GM12878 (cell line): ENCODE data around the gene DLAT. TPM values are rescaled to one million over a fixed set of nuclear protein-coding genes. Genes with fewer than 3 reads are reported as not detected.
"Not testable (repeated sequence)": the region's sequence is repeated elsewhere in the genome, so short reads cannot be mapped to it uniquely, and the experiment has no call there.

ENCODE experiments used
- ATAC-seq: fragments of 200-7000 bp; cut with Tn5 transposase; 3 replicates; pipeline ENCODE4 v1.9.1; 2020; ENCODE audit warnings: mild to moderate bottlenecking, moderate library complexity
- BruUV-seq: library from RNA; stranded (reverse); fragments of 400-500 nt; replicated peaks from 2 replicates; lab custom pipeline; 2021; lab: Mats Ljungman, UMichigan
- CTCF ChIA-PET: fragments of 300-600 bp; sonication (Branson Sonifier 250); formaldehyde crosslinking; extraction: SDS; loops from one replicate; lab custom pipeline; 2021; ENCODE audit warnings: inconsistent platforms; lab: Yijun Ruan, JAX
- POLR2A ChIA-PET: fragments of 350-600 bp; formaldehyde crosslinking; extraction: SDS; loops from one replicate; lab custom pipeline; 2021; ENCODE audit warnings: inconsistent platforms; lab: Charles Lee
- RAD21 ChIA-PET: fragments of 300-600 bp; sonication (Branson Sonifier 250); formaldehyde crosslinking; loops from one replicate; lab custom pipeline; 2023; ENCODE audit warnings: antibody characterized with exemption; ENCODE audit not compliant: unreplicated experiment; lab: Charles Lee
- SMC1A ChIA-PET: fragments of 300-600 bp; sonication (Branson Sonifier 250); formaldehyde crosslinking; loops from one replicate; lab custom pipeline; 2023; ENCODE audit not compliant: unreplicated experiment, uncharacterized antibody; lab: Charles Lee
- DNase-seq: peaks from one replicate; pipeline ENCODE4 v3.0.0-alpha.2; 2011; ENCODE audit warnings: low read depth, low spot score
- FAIRE-seq: peaks from 3 replicates; lab custom pipeline; 2011; peaks lifted over from hg19 to GRCh38; lab: Jason Lieb, UNC
- H2AFZ ChIP-seq: 2 replicates; pipeline ENCODE4 v1.6.0; 2011; ENCODE audit warnings: low read depth, low read length, control low read depth; ENCODE audit not compliant: control insufficient read depth
- H3K27ac ChIP-seq: 2 replicates; pipeline ENCODE4 v1.5.1; 2011; ENCODE audit warnings: control low read depth; ENCODE audit not compliant: control insufficient read depth, insufficient read depth
- H3K27me3 ChIP-seq, 2 experiments: replicated peaks in 1 of 2; 2 replicates each; pipeline versions ENCODE4 v1.6.0 to v1.6.1; 2011; ENCODE audit warnings: low read length in 1 of 2; ENCODE audit not compliant: control insufficient read depth in 2 of 2, insufficient read depth in 2 of 2
- H3K36me3 ChIP-seq, 2 experiments: 2 replicates each; pipeline ENCODE4 v1.5.1; 2011; ENCODE audit warnings: low read length in 1 of 2; ENCODE audit not compliant: control insufficient read depth in 2 of 2, insufficient read depth in 2 of 2
- H3K4me1 ChIP-seq: 2 replicates; pipeline ENCODE4 v1.6.1; 2011; ENCODE audit warnings: mild to moderate bottlenecking, low read length, moderate library complexity, mixed read lengths; ENCODE audit not compliant: control insufficient read depth, insufficient read depth
- H3K4me2 ChIP-seq: 2 replicates; pipeline ENCODE4 v1.6.0; 2011; ENCODE audit warnings: control low read depth; ENCODE audit not compliant: control insufficient read depth, insufficient read depth
- H3K4me3 ChIP-seq: fragments of 200-600 bp; sonication (generic); 2 replicates; pipeline ENCODE4 v1.5.1; 2016
- H3K79me2 ChIP-seq: 2 replicates; pipeline ENCODE4 v1.6.0; 2011; ENCODE audit warnings: low read length; ENCODE audit not compliant: control insufficient read depth, insufficient read depth
- H3K9ac ChIP-seq: 2 replicates; pipeline ENCODE4 v1.8.0; 2011; ENCODE audit warnings: low read length, control low read depth, mixed read lengths; ENCODE audit not compliant: control insufficient read depth, insufficient read depth
- H3K9me3 ChIP-seq: replicated peaks from 3 replicates; pipeline ENCODE4 v1.5.1; 2011; ENCODE audit warnings: mild to moderate bottlenecking, low read length; ENCODE audit not compliant: control insufficient read depth, insufficient read depth
- H4K20me1 ChIP-seq: 2 replicates; pipeline ENCODE4 v1.6.0; 2011; ENCODE audit not compliant: control insufficient read depth, insufficient read depth
- CEBPB ChIP-seq, 2 experiments: fragments of 150-350 bp in 1 of 2; IDR thresholded peaks; 2 replicates each; pipeline ENCODE4 v1.6.1; 2012 to 2014; ENCODE audit warnings: low read depth in 2 of 2, low read length in 2 of 2, borderline replicate concordance in 1 of 2, inconsistent platforms in 1 of 2
- CREB1 ChIP-seq: IDR thresholded peaks from 2 replicates; pipeline ENCODE4 v1.6.1; 2012; ENCODE audit warnings: low read depth, mild to moderate bottlenecking, inconsistent platforms
- ELK1 ChIP-seq: IDR thresholded peaks from 2 replicates; pipeline ENCODE4 v1.6.1; 2012; ENCODE audit warnings: low read depth, low read length, improper control_type of control experiment
- IKZF1 ChIP-seq: fragments of 450-650 bp; conservative IDR thresholded peaks from 2 replicates; pipeline ENCODE4 v1.6.1; 2017; ENCODE audit warnings: antibody characterized with exemption, mild to moderate bottlenecking
- RCOR1 ChIP-seq: conservative IDR thresholded peaks from 2 replicates; pipeline ENCODE4 v1.6.1; 2012; ENCODE audit warnings: low read depth, low read length, improper control_type of control experiment
- SRF ChIP-seq, 2 experiments: IDR thresholded peaks; 2 replicates each; pipeline ENCODE4 v1.6.1; 2011; ENCODE audit warnings: low read depth in 2 of 2, low read length in 2 of 2, mild to moderate bottlenecking in 1 of 2, moderate library complexity in 1 of 2
- SUPT20H ChIP-seq: IDR thresholded peaks from 2 replicates; pipeline ENCODE4 v1.6.1; 2011; ENCODE audit warnings: low read depth, mild to moderate bottlenecking, low read length, moderate library complexity, borderline replicate concordance; ENCODE audit not compliant: control insufficient read depth
- ZNF207 ChIP-seq: fragments of 450-650 bp; IDR thresholded peaks from 2 replicates; pipeline ENCODE4 v1.6.1; 2014; ENCODE audit warnings: antibody characterized with exemption, mild to moderate bottlenecking, borderline replicate concordance
- WGBS: methylation state at CpG from one replicate; pipeline ENCODE4 v1.1.6; 2016; ENCODE audit warnings: low lambda C conversion rate; ENCODE audit not compliant: insufficient replicate concordance, insufficient coverage; ENCODE audit errors: missing lambda C conversion rate; 5-methylcytosine and 5-hydroxymethylcytosine counted together
- in situ Hi-C: fragments of 300-500 bp; cut with MboI; formaldehyde crosslinking; loops from 9 replicates; pipeline ENCODE4 v1.14.3; 2018; ENCODE audit warnings: mixed read lengths
- intact Hi-C: fragments of 100-400 bp; cut with micrococcal nuclease; formaldehyde crosslinking; loops from one replicate; pipeline ENCODE4 v1.14.2; 2022; ENCODE audit not compliant: unreplicated experiment
- polyA plus RNA-seq, 11 experiments: library from polyadenylated mRNA; depleted of rRNA in 4 of 11; unstranded in 6 of 11; stranded (reverse) in 5 of 11; fragments of >200 nt; fragmentation: Nextera tagmentation in 4 of 11; fragmentation: Illumina TruSeq in 1 of 11; extraction: Ambion mirVana in 4 of 11; extraction: Trizol in 1 of 11; gene quantifications; 1 replicate in 1 of 11; 2 replicates in 10 of 11; pipeline versions ENCODE4 v1.2.1 to v1.2.3, GENCODE V29; 2011 to 2016; ENCODE audit warnings: inconsistent platforms in 2 of 11, missing spikeins in 2 of 11, low read depth in 1 of 11
- total RNA-seq, 4 experiments: library from RNA; depleted of rRNA in 3 of 4; stranded (reverse); fragments of >200 nt in 3 of 4; fragmentation: Illumina TruSeq in 1 of 4; extraction: Trizol in 1 of 4; gene quantifications; 2 replicates each; pipeline versions ENCODE4 v1.2.1 to v1.2.3, GENCODE V29; 2013 to 2021

The DLAT gene
- total and polyA plus RNA-seq, 10 of the 15 experiments (the other 5 are each of a cell fraction or from before 2014, with no cell fraction given) = 16.5 to 79.9 (median 43.8) TPM

DNA sequence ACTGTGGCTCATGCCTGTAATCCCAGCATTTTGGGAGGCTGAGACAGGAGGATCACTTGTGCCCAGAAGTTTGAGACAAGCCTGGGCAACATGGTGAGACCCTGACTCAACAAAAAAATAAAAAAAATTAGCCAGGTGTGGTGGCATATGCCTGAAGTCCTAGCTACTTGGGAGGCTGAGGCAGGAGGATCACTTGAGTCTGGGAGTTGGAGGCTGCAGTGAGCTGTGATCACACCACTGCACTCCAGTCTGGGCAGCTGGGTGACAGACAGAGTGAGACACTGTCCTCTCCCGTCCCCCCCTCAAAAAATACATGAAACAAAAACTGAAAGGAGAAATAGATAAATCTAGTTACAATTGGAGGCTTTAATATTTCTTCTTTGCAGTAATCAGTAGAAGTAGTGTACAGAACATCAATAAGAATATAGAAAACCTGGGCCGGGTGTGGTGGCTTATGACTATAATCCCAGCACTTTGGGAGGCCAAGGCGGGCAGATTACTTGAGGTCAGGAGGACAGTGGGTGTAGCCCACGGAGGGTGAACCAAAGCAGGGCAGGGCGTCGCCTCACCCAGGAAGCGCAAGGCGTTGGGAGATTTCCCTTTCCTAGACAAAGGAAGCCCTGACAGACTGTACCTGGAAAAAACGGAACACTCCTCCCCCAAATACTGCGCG, 19.6 kb upstream of the DLAT start:
- ChIA-PET RAD21 (no interaction called here), SMC1A (interaction anchor here (1.6 kb wide), 1 partner anchor 23 kb away, joined by 3 read pairs; no protein-coding TSS in a partner anchor), POLR2A (no interaction called here), CTCF (interaction anchor here (1.2 to 1.9 kb wide), 3 partner anchors 9 to 17 kb away, joined by 3 to 6 read pairs (median 5); no protein-coding TSS in a partner anchor)
- Histone ChIP-seq H3K9ac (no peak overlapping the region), H3K27ac (no peak overlapping the region), H3K27me3 (no peaks in the 10 kb centered on the region), H2AFZ (no peak overlapping the region), H3K9me3 (no peaks in the 10 kb centered on the region), H3K4me2 (no peak overlapping the region), H3K36me3 (no peaks in the 10 kb centered on the region), H3K79me2 (no peaks in the 10 kb centered on the region), H3K4me3 (no peak overlapping the region), H3K4me1 (no peaks in the 10 kb centered on the region), H4K20me1 (no peaks in the 10 kb centered on the region)
- in situ Hi-C loops (no loop called here), intact Hi-C loops (no loop called here)
- FAIRE-seq = no peak
- BruUV-seq = no TSS peak
- 54% methylated on average over 11 of the region's 11 CpGs for WGBS
- TF ChIP-seq SUPT20H (no peak), CREB1 (no peak), RCOR1 (no peak), ELK1 (no peak), IKZF1 (no peak), SRF (IDR thresholded peaks at IDR 0.05; ENCODE audit: low read depth in 2 of 2, low read length in 2 of 2) (no peak), ZNF207 (no peak), CEBPB (IDR thresholded peaks at IDR 0.05; ENCODE audit: borderline replicate concordance in 1 of 2, low read depth in 2 of 2, low read length in 2 of 2) (no peak)
- ATAC-seq = no peak
- DNase-seq = no peak

GRCh38 chr11:112006095-112006441, 19.1 kb upstream of the DLAT start:
- CTCF ChIA-PET = interaction anchor here (1.1 to 1.9 kb wide), 4 partner anchors 10 to 80 kb away, joined by 3 to 6 read pairs (median 3); partner anchors contain the start of gene TIMM8B
- H3K9me3 ChIP-seq, H3K79me2 ChIP-seq, H3K36me3 ChIP-seq, H3K4me1 ChIP-seq, POLR2A ChIA-PET, in situ Hi-C loops, H3K4me3 ChIP-seq, H2AFZ ChIP-seq, ATAC-seq, H3K27ac ChIP-seq, intact Hi-C loops, BruUV-seq, DNase-seq, H4K20me1 ChIP-seq, H3K4me2 ChIP-seq, FAIRE-seq, H3K27me3 ChIP-seq, H3K9ac ChIP-seq: not testable (repeated sequence)
- WGBS = 19% methylated on average over 4 of the region's 4 CpGs
- SMC1A ChIA-PET = interaction anchor here (1.6 kb wide), 1 partner anchor 22 kb away, joined by 3 read pairs; no protein-coding TSS in a partner anchor
- RAD21 ChIA-PET = interaction anchor here (0.8 kb wide), 1 partner anchor 107 kb away, joined by 3 read pairs; no protein-coding TSS in a partner anchor

DNA sequence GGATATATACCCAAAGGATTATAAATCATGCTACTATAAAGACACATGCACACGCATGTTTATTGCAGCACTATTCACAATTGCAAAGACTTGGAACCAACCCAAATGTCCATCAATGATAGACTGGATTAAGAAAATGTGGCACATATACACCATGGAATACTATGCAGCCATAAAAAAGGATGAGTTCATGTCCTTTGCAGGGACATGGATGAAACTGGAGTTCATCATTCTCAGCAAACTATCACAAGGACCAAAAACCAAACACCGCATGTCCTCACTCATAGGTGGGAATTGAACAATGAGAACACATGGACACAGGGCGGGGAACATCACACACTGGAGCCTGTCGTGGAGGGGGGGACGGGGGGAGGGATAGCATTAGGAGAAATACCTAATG, 13.8 kb upstream of the DLAT start:
- RAD21 ChIA-PET, POLR2A ChIA-PET, H4K20me1 ChIP-seq, ATAC-seq, H3K4me1 ChIP-seq, H3K9ac ChIP-seq, H3K79me2 ChIP-seq, H3K4me3 ChIP-seq, H3K27ac ChIP-seq, DNase-seq, H2AFZ ChIP-seq, H3K27me3 ChIP-seq, in situ Hi-C loops, H3K9me3 ChIP-seq, BruUV-seq, SMC1A ChIA-PET, FAIRE-seq, CTCF ChIA-PET, H3K4me2 ChIP-seq, H3K36me3 ChIP-seq: not testable (repeated sequence)
- intact Hi-C loops = loop anchor here (10.0 kb wide), 1 partner anchor 163 kb away; the partner anchor contains the start of gene BCO2
- 74% methylated on average over 5 of the region's 5 CpGs for WGBS
